Astrocyte of the cerebellum (primary cell): Measurements from ENCODE around the gene POLG.

Source experiments
- DNase-seq: peaks from one replicate; pipeline ENCODE4 v3.0.0-alpha.2; 2011; ENCODE audit warnings: low read depth
- H3K4me3 ChIP-seq: 2 replicates; pipeline ENCODE4 v1.5.1; 2011; ENCODE audit warnings: mild to moderate bottlenecking, low read depth, low read length, moderate library complexity
- in situ Hi-C: cut with HindIII; loops from 2 replicates; pipeline ENCODE4 v1.10.0; 2017; ENCODE audit warnings: low sequenced_read_pairs
- TF ChIP-seq, protein P1 (sequence below): IDR thresholded peaks from 2 replicates; pipeline ENCODE4 v1.5.1; 2012; ENCODE audit warnings: low read length, low read depth, moderate library complexity, mild to moderate bottlenecking; ENCODE audit errors: missing control alignments

Gene POLG

DNA sequence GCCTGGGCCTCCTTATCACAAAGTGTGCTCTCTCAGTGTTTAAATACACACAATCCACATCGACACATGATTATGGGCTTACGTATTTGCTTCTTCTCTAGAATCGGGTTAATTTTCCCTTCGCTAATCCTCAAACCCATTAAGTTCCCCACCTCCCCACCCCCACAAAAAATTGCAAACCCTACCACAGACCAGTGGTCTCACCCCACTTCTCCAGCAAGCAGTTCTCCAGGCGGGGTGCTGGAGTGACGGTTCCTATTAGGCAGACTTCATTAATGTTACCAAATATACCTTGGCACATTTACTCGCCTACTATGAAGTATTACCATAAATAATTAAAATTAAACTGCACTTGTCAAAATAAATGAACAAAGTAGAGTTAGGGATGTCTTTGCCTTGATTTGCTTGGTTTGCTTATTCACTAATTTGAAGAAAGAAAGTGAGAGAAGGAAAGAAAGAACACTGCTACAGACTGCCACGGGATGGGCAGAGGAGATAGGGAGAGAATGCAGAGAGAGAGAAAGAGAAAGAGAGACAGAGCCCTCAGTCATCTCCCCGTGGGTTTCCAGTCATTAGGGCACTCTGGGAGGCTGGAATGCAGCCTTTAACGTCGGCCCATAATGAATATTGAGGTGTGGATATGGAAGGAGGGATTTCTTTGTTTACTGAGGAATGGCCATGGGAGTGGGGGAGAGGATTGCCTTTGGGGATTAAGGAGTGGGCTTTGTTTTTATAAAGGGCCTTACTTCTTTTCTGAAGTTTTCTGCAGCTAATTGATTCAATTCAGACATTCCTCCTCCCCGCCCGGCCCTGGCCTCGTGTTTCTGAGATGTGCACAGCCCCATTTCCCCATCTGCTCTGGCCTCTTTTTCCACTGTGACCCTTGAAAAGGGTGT lies 39.7 kb upstream of the POLG start:
- H3K4me3 ChIP-seq = no peak overlapping the region
- in situ Hi-C loops = no loop called here
- TF ChIP-seq, protein P1, sequence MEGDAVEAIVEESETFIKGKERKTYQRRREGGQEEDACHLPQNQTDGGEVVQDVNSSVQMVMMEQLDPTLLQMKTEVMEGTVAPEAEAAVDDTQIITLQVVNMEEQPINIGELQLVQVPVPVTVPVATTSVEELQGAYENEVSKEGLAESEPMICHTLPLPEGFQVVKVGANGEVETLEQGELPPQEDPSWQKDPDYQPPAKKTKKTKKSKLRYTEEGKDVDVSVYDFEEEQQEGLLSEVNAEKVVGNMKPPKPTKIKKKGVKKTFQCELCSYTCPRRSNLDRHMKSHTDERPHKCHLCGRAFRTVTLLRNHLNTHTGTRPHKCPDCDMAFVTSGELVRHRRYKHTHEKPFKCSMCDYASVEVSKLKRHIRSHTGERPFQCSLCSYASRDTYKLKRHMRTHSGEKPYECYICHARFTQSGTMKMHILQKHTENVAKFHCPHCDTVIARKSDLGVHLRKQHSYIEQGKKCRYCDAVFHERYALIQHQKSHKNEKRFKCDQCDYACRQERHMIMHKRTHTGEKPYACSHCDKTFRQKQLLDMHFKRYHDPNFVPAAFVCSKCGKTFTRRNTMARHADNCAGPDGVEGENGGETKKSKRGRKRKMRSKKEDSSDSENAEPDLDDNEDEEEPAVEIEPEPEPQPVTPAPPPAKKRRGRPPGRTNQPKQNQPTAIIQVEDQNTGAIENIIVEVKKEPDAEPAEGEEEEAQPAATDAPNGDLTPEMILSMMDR = no peak
- no peak for DNase-seq

DNA sequence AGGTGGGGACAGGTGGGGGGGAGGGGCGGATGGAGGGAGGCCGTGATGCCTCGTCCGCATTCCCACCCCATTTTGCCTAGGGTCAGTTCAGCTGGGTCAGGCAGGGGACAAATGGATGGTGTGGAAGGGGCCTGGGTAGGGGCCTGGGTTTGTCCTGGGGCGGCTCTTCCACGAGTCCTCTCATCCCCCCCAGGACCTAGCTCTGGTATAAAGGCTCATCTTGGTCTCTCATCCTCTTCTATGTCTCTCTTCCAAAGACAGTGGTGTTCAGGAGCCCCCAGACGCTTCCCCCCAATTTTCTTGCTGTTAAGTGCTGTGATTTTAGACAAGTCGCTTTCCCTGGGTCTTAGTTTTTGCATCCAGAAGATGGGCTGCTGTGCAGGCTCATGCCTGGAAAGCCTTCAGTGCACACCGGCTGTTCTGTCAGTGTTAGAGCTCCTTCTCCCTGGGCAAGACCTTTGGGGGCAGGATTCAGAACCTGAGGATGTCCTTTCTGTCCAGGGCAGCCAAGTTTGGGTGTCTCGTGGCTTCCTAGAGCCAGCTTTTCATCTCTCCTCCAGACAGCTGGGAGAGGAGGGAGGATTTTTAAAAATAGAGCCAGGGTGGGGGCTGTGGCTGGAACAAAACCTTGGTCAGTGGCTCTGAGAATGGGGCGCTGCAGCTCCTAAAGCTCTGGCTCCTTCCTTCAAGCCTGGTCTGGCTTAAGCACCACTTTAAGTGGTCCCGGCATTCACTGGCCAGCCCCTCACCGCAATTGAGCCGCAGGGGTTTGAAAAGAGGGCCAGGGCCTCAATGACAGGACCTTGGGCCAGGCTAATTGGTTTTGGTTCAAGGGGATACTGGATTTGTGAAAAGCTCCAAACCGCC lies 37.7 kb upstream of the POLG start:
- no peak overlapping the region for H3K4me3 ChIP-seq
- no peak for DNase-seq
- in situ Hi-C loops = no loop called here
- TF ChIP-seq, protein P1 = no peak

DNA sequence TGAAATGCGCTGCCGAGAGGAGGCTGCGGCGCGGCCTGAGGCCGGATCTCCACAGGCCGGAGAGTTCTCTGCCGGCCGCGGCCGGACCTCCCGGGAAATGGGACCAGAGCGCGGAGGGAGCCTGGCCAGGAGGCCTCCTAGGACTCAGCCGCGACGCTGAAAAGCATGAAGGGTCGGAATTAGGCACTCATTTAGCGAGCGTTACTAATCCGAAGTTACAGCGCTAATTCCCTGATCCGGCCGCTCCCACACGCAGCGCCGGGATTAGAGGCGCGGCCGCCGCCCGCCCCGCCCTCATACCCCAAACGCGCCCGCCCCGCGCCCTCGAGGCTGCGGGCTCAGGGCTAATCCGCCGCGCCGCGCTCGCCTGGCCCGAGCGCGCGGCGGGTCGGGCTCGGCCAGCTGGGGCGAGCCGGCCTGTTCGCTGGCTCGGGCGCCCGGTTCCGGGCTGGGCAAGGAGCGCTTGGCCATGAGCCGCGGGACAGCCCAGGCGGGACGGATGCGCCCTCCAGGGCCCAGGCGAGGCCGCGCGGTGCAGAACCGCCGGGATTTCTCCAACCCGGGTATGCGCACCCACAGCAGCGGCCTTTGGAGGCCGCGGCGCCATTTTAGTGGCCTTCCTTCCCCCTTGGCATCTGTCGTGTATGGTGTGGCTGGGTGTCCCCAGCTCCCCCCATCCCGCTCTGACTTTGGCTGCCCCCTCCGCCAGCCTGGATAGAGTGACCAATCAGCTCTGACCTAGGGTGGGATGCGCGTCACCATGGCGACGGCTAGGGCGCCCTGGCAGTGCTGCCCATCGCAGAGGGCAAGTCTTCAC lies 36.8 kb upstream of the POLG start:
- in situ Hi-C loops = no loop called here
- no peak overlapping the region for H3K4me3 ChIP-seq
- no peak for DNase-seq
- TF ChIP-seq, protein P1 = no peak

DNA sequence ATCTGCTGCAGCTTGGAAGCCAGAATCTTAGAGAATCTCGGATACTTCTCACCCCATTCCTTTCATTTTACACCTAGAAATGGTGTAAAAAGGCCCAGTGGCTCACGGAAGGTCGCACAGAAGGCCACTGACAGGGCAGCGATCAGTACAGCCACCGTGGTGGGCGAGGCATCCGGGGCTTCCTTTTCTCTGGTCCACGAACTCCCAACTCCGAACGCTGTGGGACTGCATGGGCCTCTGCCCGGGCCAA lies 36.3 kb upstream of the POLG start:
- DNase-seq = no peak
- no peak overlapping the region for H3K4me3 ChIP-seq
- in situ Hi-C loops = no loop called here
- TF ChIP-seq, protein P1 = no peak

DNA sequence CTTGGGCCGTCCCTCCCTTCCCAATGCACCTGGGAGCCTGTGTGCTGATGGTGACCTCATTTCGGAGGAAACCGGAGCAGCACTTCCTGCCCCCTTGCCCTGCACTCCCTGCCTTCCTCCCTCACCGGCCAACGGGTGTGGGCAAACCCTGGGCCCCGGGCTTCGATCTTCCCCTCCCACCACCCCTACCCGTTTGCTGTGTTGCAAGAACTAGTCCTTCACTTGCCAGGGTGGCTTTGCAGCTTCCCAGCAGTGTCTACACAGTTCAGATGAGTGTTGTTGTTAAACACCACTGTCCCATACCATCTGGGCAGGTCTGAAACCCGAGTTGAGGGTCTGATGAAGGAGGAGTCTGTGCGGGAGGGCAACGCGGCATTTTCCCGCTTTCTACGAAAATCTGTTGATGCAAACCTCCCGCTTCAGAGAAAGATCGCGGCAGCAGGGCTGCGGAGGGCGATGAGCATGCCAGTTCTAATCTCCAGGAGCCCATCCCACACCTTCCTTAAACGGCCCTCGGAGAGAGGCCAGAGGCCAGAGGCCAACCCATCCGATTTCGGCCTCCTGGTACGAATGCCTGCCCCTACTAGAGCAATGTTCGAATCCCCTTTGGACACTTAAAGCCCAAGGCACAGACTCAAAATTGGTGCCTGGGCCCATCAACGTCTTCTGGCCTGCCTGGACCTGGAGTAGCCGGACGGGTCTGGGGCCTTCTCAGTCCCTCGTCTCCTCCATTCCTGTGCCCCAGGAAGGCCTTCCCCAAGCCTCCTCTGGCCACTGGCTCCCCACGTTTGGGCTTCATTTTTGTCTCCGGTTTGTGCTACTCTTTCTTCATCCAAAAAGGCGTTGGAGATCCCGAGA lies 35.7 kb upstream of the POLG start:
- H3K4me3 ChIP-seq = no peak overlapping the region
- in situ Hi-C loops = no loop called here
- no peak for DNase-seq
- TF ChIP-seq, protein P1 = no peak
